HG02884 (cell line): ENCODE data around the gene STRAP.
"Not testable (repeated sequence)": the region's sequence is repeated elsewhere in the genome, so short reads cannot be mapped to it uniquely, and the experiment has no call there.

ENCODE experiments used
- ATAC-seq: cut with Tn5 transposase; IDR thresholded peaks from one replicate; pipeline ENCODE4 v1.9.1; 2021; ENCODE audit warnings: mild to moderate bottlenecking, moderate library complexity; ENCODE audit not compliant: unreplicated experiment

The STRAP gene

GRCh38 chr12:15868186-15868585 is 14.0 kb upstream of the STRAP start:
- ATAC-seq: no peak

- ATAC-seq: no peak
Observed at GRCh38 chr12:15873556-15873955, 8.6 kb upstream of the STRAP start.

GRCh38 chr12:15874556-15875145 is 7.5 kb upstream of the STRAP start:
- ATAC-seq: not testable (repeated sequence)

- ATAC-seq: no peak
Observed at GRCh38 chr12:15875863-15876262, 6.3 kb upstream of the STRAP start.

- ATAC-seq: no peak
Observed at GRCh38 chr12:15879413-15879812, 2.8 kb upstream of the STRAP start.

- no peak for ATAC-seq
Observed at GRCh38 chr12:15880721-15881120, 1.5 kb upstream of the STRAP start.

- ATAC-seq: no peak
Observed at GRCh38 chr12:15883536-15883935, 1.3 kb downstream of the STRAP start.

- no peak for ATAC-seq
Observed at GRCh38 chr12:15886372-15887042, 4.3 kb downstream of the STRAP start.

GRCh38 chr12:15887043-15887817 is 5.0 kb downstream of the STRAP start:
- no peak for ATAC-seq

- ATAC-seq: no peak
Observed at GRCh38 chr12:15892645-15893259, 10.6 kb downstream of the STRAP start.

- no peak for ATAC-seq
Observed at GRCh38 chr12:15893260-15893659, 11.1 kb downstream of the STRAP start.

GRCh38 chr12:15896867-15897266 is 14.7 kb downstream of the STRAP start:
- ATAC-seq: no peak

- no peak for ATAC-seq
Observed at GRCh38 chr12:15897433-15897832, 15.2 kb downstream of the STRAP start.

GRCh38 chr12:15899282-15899870 is 17.2 kb downstream of the STRAP start:
- peak; percentile 61 for ATAC-seq

GRCh38 chr12:15904378-15904920 is 22.3 kb downstream of the STRAP start:
- ATAC-seq: no peak

GRCh38 chr12:15910468-15910863 is 28.3 kb downstream of the STRAP start:
- ATAC-seq: no peak

GRCh38 chr12:15910864-15911721 is 28.9 kb downstream of the STRAP start, which contains the start of gene DERA:
Gene DERA (plus strand): TSS chr12:15911332. CDS start chr12:15911384, 52 bp downstream.
- ATAC-seq: peak; percentile 91

GRCh38 chr12:15911931-15912330 is 29.7 kb downstream of the STRAP start:
- not testable (repeated sequence) for ATAC-seq

GRCh38 chr12:15914131-15914530 is 31.9 kb downstream of the STRAP start:
- ATAC-seq: not testable (repeated sequence)

GRCh38 chr12:15918066-15918465 is 35.9 kb downstream of the STRAP start:
- no peak for ATAC-seq
